CD14-positive monocyte (primary cell): ENCODE results near the gene GNAT1. TPM values are rescaled to one million over a fixed set of nuclear protein-coding genes. Genes with fewer than 3 reads are reported as not detected.

ENCODE experiments used
- DNase-seq, 3 donors: peaks; one replicate each; pipeline ENCODE4 v3.0.0-alpha.2; 2011 to 2022
- H2AFZ ChIP-seq: 2 replicates; pipeline ENCODE4 v1.6.0; 2012; ENCODE audit warnings: mild to moderate bottlenecking, low read depth, low read length, inconsistent platforms; ENCODE audit not compliant: insufficient read depth, poor library complexity, severe bottlenecking
- H3K27ac ChIP-seq, 2 donors: 1 replicate in 1 of 2; 2 replicates in 1 of 2; pipeline ENCODE4 v1.5.1; 2012 to 2013; ENCODE audit warnings: low read length in 2 of 2, control low read depth in 1 of 2, inconsistent platforms in 1 of 2, low read depth in 1 of 2, mild to moderate bottlenecking in 1 of 2
- H3K27me3 ChIP-seq, 2 donors: one replicate each; pipeline versions ENCODE4 v1.6.0 to v1.6.1; 2011 to 2013; ENCODE audit warnings: low read length in 2 of 2; ENCODE audit not compliant: control insufficient read depth in 2 of 2, insufficient read depth in 2 of 2
- H3K36me3 ChIP-seq, 2 donors: replicated peaks in 1 of 2; 1 replicate in 1 of 2; 2 replicates in 1 of 2; pipeline versions ENCODE4 v1.5.1 to v1.6.1; 2012 to 2013; ENCODE audit warnings: low read length in 2 of 2, control low read depth in 1 of 2, inconsistent platforms in 1 of 2, mild to moderate bottlenecking in 1 of 2; ENCODE audit not compliant: insufficient read depth in 2 of 2, control insufficient read depth in 1 of 2
- H3K4me1 ChIP-seq, 2 donors: 1 replicate in 1 of 2; 2 replicates in 1 of 2; pipeline versions ENCODE4 v1.5.1 to v1.6.1; 2012 to 2013; ENCODE audit warnings: low read length in 2 of 2, control low read depth in 1 of 2, inconsistent platforms in 1 of 2, mild to moderate bottlenecking in 1 of 2, moderate library complexity in 1 of 2; ENCODE audit not compliant: insufficient read depth in 2 of 2, control insufficient read depth in 1 of 2
- H3K4me2 ChIP-seq: replicated peaks from 2 replicates; pipeline ENCODE3; 2012; ENCODE audit warnings: low read length, moderate library complexity, mild to moderate bottlenecking; ENCODE audit not compliant: poor library complexity, severe bottlenecking; ENCODE audit errors: extremely low read depth
- H3K4me3 ChIP-seq, 3 experiments: fragments of 200-600 bp in 1 of 3; sonication (generic) in 1 of 3; replicated peaks in 1 of 3; 1 replicate in 2 of 3; 2 replicates in 1 of 3; pipeline ENCODE4 v1.5.1; 2011 to 2013; ENCODE audit warnings: low read length in 3 of 3, mild to moderate bottlenecking in 3 of 3, control low read depth in 2 of 3, low read depth in 2 of 3, inconsistent platforms in 1 of 3, moderate library complexity in 1 of 3
- H3K79me2 ChIP-seq: 2 replicates; pipeline ENCODE4 v1.6.0; 2012; ENCODE audit warnings: mild to moderate bottlenecking, control low read depth, inconsistent platforms, low read length, moderate library complexity; ENCODE audit not compliant: insufficient read depth
- H3K9ac ChIP-seq: 2 replicates; pipeline ENCODE4 v1.6.0; 2017; ENCODE audit warnings: low read length, mild to moderate bottlenecking; ENCODE audit not compliant: insufficient read depth, poor library complexity, severe bottlenecking
- H3K9me3 ChIP-seq, 2 donors: replicated peaks in 1 of 2; 1 replicate in 1 of 2; 2 replicates in 1 of 2; pipeline versions ENCODE4 v1.5.1 to v1.6.1; 2012 to 2013; ENCODE audit warnings: low read length in 2 of 2, control low read depth in 1 of 2; ENCODE audit not compliant: control insufficient read depth in 1 of 2, insufficient read depth in 1 of 2
- H4K20me1 ChIP-seq: 2 replicates; pipeline ENCODE4 v1.6.0; 2012; ENCODE audit warnings: mild to moderate bottlenecking, low read length, control low read depth, moderate library complexity; ENCODE audit not compliant: insufficient read depth
- H3K27ac Mint-ChIP-seq, 7 donors: one replicate each; pipeline ENCODE4 v1.8.0; 2020; ENCODE audit warnings: mild to moderate bottlenecking in 7 of 7, mixed read lengths in 7 of 7, moderate library complexity in 6 of 7, inconsistent platforms in 2 of 7
- H3K27me3 Mint-ChIP-seq, 3 donors: one replicate each; pipeline ENCODE4 v1.8.0; 2021 to 2022; ENCODE audit warnings: low read depth in 3 of 3, mild to moderate bottlenecking in 3 of 3, mixed read lengths in 3 of 3, moderate library complexity in 3 of 3, inconsistent platforms in 1 of 3
- H3K36me3 Mint-ChIP-seq, 2 donors: one replicate each; pipeline ENCODE4 v1.8.0; 2020; ENCODE audit warnings: mixed read lengths in 2 of 2, inconsistent platforms in 1 of 2, mild to moderate bottlenecking in 1 of 2
- H3K4me1 Mint-ChIP-seq: one replicate; pipeline ENCODE4 v1.8.0; 2020; ENCODE audit warnings: mild to moderate bottlenecking, mixed read lengths
- H3K4me3 Mint-ChIP-seq, 2 donors: one replicate each; pipeline ENCODE4 v1.8.0; 2020; ENCODE audit warnings: mild to moderate bottlenecking in 2 of 2, mixed read lengths in 2 of 2, moderate library complexity in 1 of 2
- H3K9me3 Mint-ChIP-seq, 7 donors: one replicate each; pipeline ENCODE4 v1.8.0; 2020 to 2022; ENCODE audit warnings: mixed read lengths in 7 of 7, mild to moderate bottlenecking in 6 of 7, moderate library complexity in 6 of 7, inconsistent platforms in 2 of 7
- CTCF ChIP-seq: fragments of 200-600 bp; IDR thresholded peaks from one replicate; pipeline ENCODE4 v1.8.0; 2022; ENCODE audit warnings: antibody characterized with exemption, mild to moderate bottlenecking
- WGBS: methylation state at CpG from one replicate; pipeline ENCODE4 v1.1.5; 2013; ENCODE audit warnings: missing lambda C conversion rate; ENCODE audit not compliant: insufficient coverage; 5-methylcytosine and 5-hydroxymethylcytosine counted together
- intact Hi-C, 2 donors: fragments of 100-400 bp; cut with micrococcal nuclease; formaldehyde crosslinking; loops; one replicate each; pipeline versions ENCODE4 v1.15.0 to v1.15.1; 2023
- polyA plus RNA-seq, 3 donors: library from polyadenylated mRNA; depleted of rRNA in 1 of 3; unstranded in 2 of 3; stranded (reverse) in 1 of 3; fragments of 300-500 nt in 2 of 3; fragments of >200 nt in 1 of 3; fragmentation: Illumina TruSeq in 2 of 3; gene quantifications; 1 replicate in 2 of 3; 2 replicates in 1 of 3; pipeline ENCODE4 v1.2.3, GENCODE V29; 2012 to 2021

GNAT1 gene
- polyA plus RNA-seq, 3 donors: not detected

- H3K36me3 ChIP-seq: no peaks in the 10 kb centered on the region
- Mint-ChIP-seq H3K4me3 (no peak overlapping the region), H3K27me3 (peaks cover 14 to 21% (median 19%) of the 10 kb centered on the region in 3 donors), H3K4me1 (peaks cover 79% of the 10 kb centered on the region), H3K27ac (peak overlapping the region; percentile 81 to 95 (median 93)), H3K9me3 (peaks cover 0 to 2% (median 0%) of the 10 kb centered on the region in 7 donors), H3K36me3 (no peaks in the 10 kb centered on the region)
- peaks cover 82 to 86% of the 10 kb centered on the region in 2 donors for H3K4me1 ChIP-seq
- no peaks in the 10 kb centered on the region for H3K9me3 ChIP-seq
- peak overlapping the region; percentile 44 for H3K9ac ChIP-seq
- WGBS: 100% methylated on average over 2 of the region's 3 CpGs
- no peak for TF ChIP-seq CTCF
- no peak for DNase-seq
- H3K4me3 ChIP-seq: peak overlapping the region in 1 of 3 experiments; percentile 71
- H3K27me3 ChIP-seq: peaks cover 0 to 8% of the 10 kb centered on the region in 2 donors
- intact Hi-C loops: loop anchor here in 1 of 2 donors (10.0 kb wide), 1 partner anchor 1185 kb away; no protein-coding TSS in a partner anchor
- H3K79me2 ChIP-seq: peaks cover 70% of the 10 kb centered on the region
- H2AFZ ChIP-seq: peak overlapping the region; percentile 72
- H3K27ac ChIP-seq: peak overlapping the region; percentile 55 to 88
- peak overlapping the region; percentile 78 for H3K4me2 ChIP-seq
- no peaks in the 10 kb centered on the region for H4K20me1 ChIP-seq
Measured at GRCh38 chr3:50229490-50229889, 38.1 kb downstream of the GNAT1 start.

GRCh38 chr3:50230104-50230793 is 38.8 kb downstream of the GNAT1 start:
- no peak for TF ChIP-seq CTCF
- intact Hi-C loops: no loop called here
- peaks cover 90 to 94% of the 10 kb centered on the region in 2 donors for H3K4me1 ChIP-seq
- H3K27me3 ChIP-seq: peaks cover 0 to 8% of the 10 kb centered on the region in 2 donors
- H3K36me3 ChIP-seq: no peaks in the 10 kb centered on the region
- Mint-ChIP-seq H3K27ac (peak overlapping the region; percentile 81 to 95 (median 93)), H3K36me3 (no peaks in the 10 kb centered on the region), H3K27me3 (peaks cover 12 to 15% (median 14%) of the 10 kb centered on the region in 3 donors), H3K9me3 (peaks cover 0 to 2% (median 0%) of the 10 kb centered on the region in 7 donors), H3K4me1 (peaks cover 86% of the 10 kb centered on the region), H3K4me3 (peak overlapping the region; percentile 51 to 78)
- peak overlapping the region; percentile 44 for H3K9ac ChIP-seq
- peak overlapping the region; percentile 55 to 88 for H3K27ac ChIP-seq
- peak overlapping the region; percentile 72 for H2AFZ ChIP-seq
- 23% methylated on average over 6 of the region's 8 CpGs for WGBS
- peak overlapping the region in 2 of 3 experiments; percentile 12 to 71 for H3K4me3 ChIP-seq
- peak overlapping the region; percentile 78 for H3K4me2 ChIP-seq
- H3K79me2 ChIP-seq: peaks cover 77% of the 10 kb centered on the region
- H3K9me3 ChIP-seq: no peaks in the 10 kb centered on the region
- peak in 2 of 3 donors; percentile 61 to 63 for DNase-seq
- H4K20me1 ChIP-seq: no peaks in the 10 kb centered on the region
